Neural progenitor cell (in vitro differentiated cells): Measurements from ENCODE around the gene KIRREL3. TPM values are rescaled to one million over a fixed set of nuclear protein-coding genes. Genes with fewer than 3 reads are reported as not detected.

Experiments
- DNase-seq: peaks from one replicate; pipeline ENCODE4 v3.0.0-alpha.2; 2016; ENCODE audit warnings: low spot score
- H2AFZ ChIP-seq: fragments of 200-600 bp; sonication (generic); replicated peaks from 2 replicates; pipeline ENCODE4 v1.6.1; 2016; ENCODE audit warnings: antibody characterized with exemption
- H3F3A ChIP-seq: fragments of 200-600 bp; sonication (generic); 2 replicates; pipeline ENCODE4 v1.6.1; 2016; ENCODE audit warnings: antibody characterized with exemption, low read depth
- H3K27ac ChIP-seq: fragments of 200-600 bp; sonication (generic); 2 replicates; pipeline ENCODE4 v1.5.1; 2016; ENCODE audit warnings: mild to moderate bottlenecking
- H3K27me3 ChIP-seq: fragments of 200-600 bp; sonication (generic); 2 replicates; pipeline ENCODE4 v1.6.1; 2016; ENCODE audit warnings: mild to moderate bottlenecking, moderate library complexity
- H3K36me3 ChIP-seq: fragments of 200-600 bp; sonication (generic); 2 replicates; pipeline ENCODE4 v1.5.1; 2016
- H3K4me1 ChIP-seq: fragments of 200-600 bp; sonication (generic); 2 replicates; pipeline ENCODE4 v1.6.1; 2016; ENCODE audit warnings: mixed run types
- H3K4me2 ChIP-seq: fragments of 200-600 bp; sonication (generic); 2 replicates; pipeline ENCODE4 v1.6.1; 2016
- H3K4me3 ChIP-seq: fragments of 200-600 bp; sonication (generic); 2 replicates; pipeline ENCODE4 v1.5.1; 2016
- H3K79me2 ChIP-seq: fragments of 200-600 bp; sonication (generic); 2 replicates; pipeline ENCODE4 v1.6.1; 2016; ENCODE audit warnings: low read depth
- H3K9ac ChIP-seq: fragments of 200-600 bp; sonication (generic); 2 replicates; pipeline ENCODE4 v1.6.1; 2016
- H3K9me3 ChIP-seq: fragments of 200-600 bp; sonication (generic); 2 replicates; pipeline ENCODE4 v1.5.1; 2016; ENCODE audit warnings: low read depth
- H4K20me1 ChIP-seq: fragments of 200-600 bp; sonication (generic); 2 replicates; pipeline ENCODE4 v1.6.1; 2016; ENCODE audit warnings: low read depth
- H3K27ac Mint-ChIP-seq: 3 replicates; pipeline ENCODE4 v1.8.0; 2021; ENCODE audit warnings: mixed read lengths
- H3K27me3 Mint-ChIP-seq: 2 replicates; pipeline ENCODE4 v1.8.0; 2022; ENCODE audit warnings: low read depth, mild to moderate bottlenecking, inconsistent platforms, moderate library complexity, mixed read lengths; ENCODE audit not compliant: insufficient read depth
- H3K36me3 Mint-ChIP-seq: 3 replicates; pipeline ENCODE4 v1.8.0; 2021; ENCODE audit warnings: mixed read lengths
- H3K4me1 Mint-ChIP-seq: 3 replicates; pipeline ENCODE4 v1.8.0; 2021; ENCODE audit warnings: mixed read lengths
- H3K4me3 Mint-ChIP-seq: 3 replicates; pipeline ENCODE4 v1.8.0; 2021; ENCODE audit warnings: mild to moderate bottlenecking, moderate library complexity, mixed read lengths
- H3K9me3 Mint-ChIP-seq: 3 replicates; pipeline ENCODE4 v1.8.0; 2020; ENCODE audit warnings: mixed read lengths
- EZH2 ChIP-seq: fragments of 200-600 bp; sonication (generic); IDR thresholded peaks from 2 replicates; pipeline ENCODE4 v1.6.1; 2017; ENCODE audit warnings: antibody characterized with exemption, mild to moderate bottlenecking, moderate library complexity
- EZH2phosphoT487 ChIP-seq: fragments of 200-600 bp; sonication (generic); IDR thresholded peaks from 2 replicates; pipeline ENCODE4 v1.6.1; 2017; ENCODE audit warnings: antibody characterized with exemption
- total RNA-seq: library from RNA; depleted of rRNA; stranded (reverse); fragments of >200 nt; gene quantifications from 2 replicates; pipeline ENCODE4 v1.2.3, GENCODE V29; 2015; ENCODE audit warnings: low replicate concordance
- TF ChIP-seq, protein P1 (sequence below): fragments of 200-600 bp; sonication (generic); IDR thresholded peaks from 2 replicates; pipeline ENCODE4 v1.5.1; 2017; ENCODE audit warnings: antibody characterized with exemption, mild to moderate bottlenecking

KIRREL3 gene
- total RNA-seq, 1 donor from 2014 or later = 1.1 TPM

DNA sequence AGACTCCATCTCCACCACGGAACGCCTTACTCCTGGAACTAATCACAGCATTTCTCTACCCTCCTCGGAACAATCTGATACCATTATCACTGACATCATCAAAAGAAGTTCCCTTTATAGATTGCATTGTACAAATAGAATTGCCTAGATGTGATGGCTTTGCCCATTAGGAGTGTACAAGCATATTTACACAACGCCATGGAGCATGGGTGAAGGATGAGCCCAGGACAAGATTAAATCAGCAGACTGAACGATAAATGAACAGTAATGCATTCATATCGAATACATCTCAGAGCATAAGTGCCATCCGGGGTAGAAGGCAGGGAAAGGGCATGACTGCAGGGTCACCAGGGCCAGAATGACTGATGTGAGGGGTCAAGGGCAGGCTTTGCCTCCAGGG lies 57.3 kb downstream of the KIRREL3 start:
- DNase-seq = no peak
- peaks cover 14% of the 10 kb centered on the region for H3K4me1 ChIP-seq
- no peaks in the 10 kb centered on the region for H3K27me3 ChIP-seq
- no peak for TF ChIP-seq EZH2phosphoT487
- no peak for TF ChIP-seq EZH2
- TF ChIP-seq, protein P1, sequence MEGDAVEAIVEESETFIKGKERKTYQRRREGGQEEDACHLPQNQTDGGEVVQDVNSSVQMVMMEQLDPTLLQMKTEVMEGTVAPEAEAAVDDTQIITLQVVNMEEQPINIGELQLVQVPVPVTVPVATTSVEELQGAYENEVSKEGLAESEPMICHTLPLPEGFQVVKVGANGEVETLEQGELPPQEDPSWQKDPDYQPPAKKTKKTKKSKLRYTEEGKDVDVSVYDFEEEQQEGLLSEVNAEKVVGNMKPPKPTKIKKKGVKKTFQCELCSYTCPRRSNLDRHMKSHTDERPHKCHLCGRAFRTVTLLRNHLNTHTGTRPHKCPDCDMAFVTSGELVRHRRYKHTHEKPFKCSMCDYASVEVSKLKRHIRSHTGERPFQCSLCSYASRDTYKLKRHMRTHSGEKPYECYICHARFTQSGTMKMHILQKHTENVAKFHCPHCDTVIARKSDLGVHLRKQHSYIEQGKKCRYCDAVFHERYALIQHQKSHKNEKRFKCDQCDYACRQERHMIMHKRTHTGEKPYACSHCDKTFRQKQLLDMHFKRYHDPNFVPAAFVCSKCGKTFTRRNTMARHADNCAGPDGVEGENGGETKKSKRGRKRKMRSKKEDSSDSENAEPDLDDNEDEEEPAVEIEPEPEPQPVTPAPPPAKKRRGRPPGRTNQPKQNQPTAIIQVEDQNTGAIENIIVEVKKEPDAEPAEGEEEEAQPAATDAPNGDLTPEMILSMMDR = no peak
- H3K4me3 ChIP-seq = no peak overlapping the region
- H3K79me2 ChIP-seq = no peaks in the 10 kb centered on the region
- H3K9ac ChIP-seq = no peak overlapping the region
- no peak overlapping the region for H3K4me2 ChIP-seq
- no peak overlapping the region for H3K27ac ChIP-seq
- H3K9me3 ChIP-seq = no peaks in the 10 kb centered on the region
- Mint-ChIP-seq H3K4me3 (no peak overlapping the region), H3K36me3 (no peaks in the 10 kb centered on the region), H3K9me3 (no peaks in the 10 kb centered on the region), H3K27ac (no peak overlapping the region), H3K4me1 (peaks cover 11% of the 10 kb centered on the region), H3K27me3 (peaks cover 3% of the 10 kb centered on the region)
- H2AFZ ChIP-seq = no peak overlapping the region
- H3F3A ChIP-seq = no peaks in the 10 kb centered on the region
- no peaks in the 10 kb centered on the region for H4K20me1 ChIP-seq
- H3K36me3 ChIP-seq = no peaks in the 10 kb centered on the region

DNA sequence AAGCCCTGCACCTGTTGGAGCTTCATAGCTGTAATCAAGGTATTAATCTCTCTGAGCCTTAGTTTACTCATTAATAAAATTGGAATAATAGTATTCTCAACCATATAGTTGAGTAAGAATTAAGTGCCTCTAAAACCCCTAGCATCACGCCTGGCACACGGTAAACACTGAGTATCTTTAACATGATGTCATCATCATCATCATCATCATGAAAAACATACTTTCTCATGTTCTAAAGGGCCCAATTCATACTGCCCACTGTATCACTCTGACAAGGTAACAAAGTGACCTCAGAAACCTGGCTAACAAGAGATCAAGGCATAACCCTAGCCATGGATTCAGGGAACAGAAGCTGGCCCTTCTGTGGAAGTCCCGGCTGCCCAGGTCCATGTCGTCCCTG lies 58.4 kb downstream of the KIRREL3 start:
- no peak overlapping the region for H2AFZ ChIP-seq
- no peaks in the 10 kb centered on the region for H3K9me3 Mint-ChIP-seq
- H3K27ac Mint-ChIP-seq = no peak overlapping the region
- peaks cover 14% of the 10 kb centered on the region for H3K4me1 ChIP-seq
- no peaks in the 10 kb centered on the region for H3F3A ChIP-seq
- H3K27me3 ChIP-seq = no peaks in the 10 kb centered on the region
- peaks cover 3% of the 10 kb centered on the region for H3K27me3 Mint-ChIP-seq
- TF ChIP-seq, protein P1 = no peak
- TF ChIP-seq EZH2 (no peak), EZH2phosphoT487 (no peak)
- no peak overlapping the region for H3K4me3 Mint-ChIP-seq
- H3K27ac ChIP-seq = no peak overlapping the region
- H3K4me1 Mint-ChIP-seq = peaks cover 11% of the 10 kb centered on the region
- H3K36me3 Mint-ChIP-seq = no peaks in the 10 kb centered on the region
- H3K4me2 ChIP-seq = no peak overlapping the region
- DNase-seq = no peak
- no peak overlapping the region for H3K4me3 ChIP-seq
- no peaks in the 10 kb centered on the region for H3K36me3 ChIP-seq
- H3K79me2 ChIP-seq = no peaks in the 10 kb centered on the region
- no peak overlapping the region for H3K9ac ChIP-seq
- H3K9me3 ChIP-seq = no peaks in the 10 kb centered on the region
- H4K20me1 ChIP-seq = no peaks in the 10 kb centered on the region

DNA sequence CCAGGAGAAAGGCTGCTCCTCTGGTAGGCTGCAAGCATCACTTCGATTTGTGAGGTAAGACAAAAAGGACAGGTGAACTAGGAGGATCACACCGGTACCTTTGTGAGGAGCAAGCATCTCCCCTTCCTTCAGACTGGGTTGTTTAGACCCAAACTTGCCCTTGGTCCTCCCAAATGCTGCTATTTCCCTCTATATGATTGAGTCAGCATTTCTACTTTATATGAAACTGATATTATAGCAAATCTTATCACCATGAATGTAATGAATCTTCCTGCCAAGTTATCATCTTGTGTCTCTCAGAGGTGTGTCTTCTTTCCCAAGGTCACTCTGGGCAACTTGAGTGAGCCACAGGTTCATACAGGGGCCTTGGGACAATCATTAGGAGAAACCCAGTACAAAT lies 61.0 kb downstream of the KIRREL3 start:
- Mint-ChIP-seq H3K4me3 (no peak overlapping the region), H3K9me3 (peaks cover 5% of the 10 kb centered on the region), H3K27ac (no peak overlapping the region), H3K27me3 (peaks cover 3% of the 10 kb centered on the region), H3K4me1 (peaks cover under 1% of the 10 kb centered on the region), H3K36me3 (peaks cover 2% of the 10 kb centered on the region)
- H3K9ac ChIP-seq = no peak overlapping the region
- H3K9me3 ChIP-seq = no peaks in the 10 kb centered on the region
- H3K27ac ChIP-seq = no peak overlapping the region
- H3K27me3 ChIP-seq = no peaks in the 10 kb centered on the region
- H3K4me3 ChIP-seq = no peak overlapping the region
- no peaks in the 10 kb centered on the region for H3F3A ChIP-seq
- no peak for TF ChIP-seq EZH2phosphoT487
- TF ChIP-seq, protein P1 = no peak
- TF ChIP-seq EZH2 = no peak
- peaks cover 4% of the 10 kb centered on the region for H3K4me1 ChIP-seq
- DNase-seq = no peak
- H4K20me1 ChIP-seq = no peaks in the 10 kb centered on the region
- H3K4me2 ChIP-seq = no peak overlapping the region
- H3K79me2 ChIP-seq = no peaks in the 10 kb centered on the region
- H2AFZ ChIP-seq = no peak overlapping the region
- no peaks in the 10 kb centered on the region for H3K36me3 ChIP-seq
